ENCODE data around the gene NCK2. TPM values are rescaled to one million over a fixed set of nuclear protein-coding genes. Genes with fewer than 3 reads are reported as not detected.

Gene NCK2
- polyA plus RNA-seq, 3 donors = 2.5 to 18.2 (median 7.6) TPM

DNA sequence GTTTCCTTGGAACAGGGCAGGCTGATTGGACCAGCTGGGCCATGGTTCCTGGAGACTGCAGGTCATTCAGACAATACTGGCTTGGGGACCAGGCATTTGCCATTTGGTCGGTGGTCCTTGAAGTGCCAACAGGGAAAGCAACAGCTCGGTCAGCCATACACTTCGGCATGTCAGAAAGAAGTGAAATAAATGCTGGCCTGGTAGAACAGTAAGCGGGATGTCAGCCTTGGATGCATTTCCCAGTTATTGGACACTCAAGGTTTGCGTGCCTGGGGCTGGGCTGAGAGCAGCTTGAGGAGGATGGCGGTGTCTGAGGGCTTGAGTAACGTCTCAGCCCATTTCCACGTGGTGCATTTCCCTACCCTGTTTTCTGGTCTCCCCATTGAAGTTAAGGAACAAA lies 75.4 kb downstream of the NCK2 start:
- Mint-ChIP-seq H3K27me3 (ENCODE audit: low read depth in 3 of 3) (peaks cover 0 to 2% (median 0%) of the 10 kb centered on the region in 3 donors), H3K36me3 (peaks cover 36 to 53% of the 10 kb centered on the region in 2 donors), H3K9me3 (peaks cover 0 to 8% (median 0%) of the 10 kb centered on the region in 7 donors), H3K27ac (no peak overlapping the region), H3K4me3 (no peak overlapping the region), H3K4me1 (peaks cover 11% of the 10 kb centered on the region)
- no peak overlapping the region for H3K27ac ChIP-seq (ENCODE audit: low read depth in 1 of 2, low read length in 2 of 2)
- H2AFZ ChIP-seq (ENCODE audit: insufficient read depth, low read depth, low read length, poor library complexity, severe bottlenecking) = no peak overlapping the region
- intact Hi-C loops (cut with micrococcal nuclease) = no loop called here
- DNase-seq = no peak
- no peak overlapping the region for H3K9ac ChIP-seq (ENCODE audit: insufficient read depth, low read length, poor library complexity, severe bottlenecking)
- WGBS (ENCODE audit: insufficient coverage) = 100% methylated on average over 5 of the region's 8 CpGs
- no peak overlapping the region for H3K4me2 ChIP-seq (replicated peaks; ENCODE audit: extremely low read depth, low read length, poor library complexity, severe bottlenecking)
- peaks cover 5% of the 10 kb centered on the region in 2 donors for H3K4me1 ChIP-seq (ENCODE audit: control insufficient read depth in 1 of 2, insufficient read depth in 2 of 2, low read length in 2 of 2)
- TF ChIP-seq, protein P1, sequence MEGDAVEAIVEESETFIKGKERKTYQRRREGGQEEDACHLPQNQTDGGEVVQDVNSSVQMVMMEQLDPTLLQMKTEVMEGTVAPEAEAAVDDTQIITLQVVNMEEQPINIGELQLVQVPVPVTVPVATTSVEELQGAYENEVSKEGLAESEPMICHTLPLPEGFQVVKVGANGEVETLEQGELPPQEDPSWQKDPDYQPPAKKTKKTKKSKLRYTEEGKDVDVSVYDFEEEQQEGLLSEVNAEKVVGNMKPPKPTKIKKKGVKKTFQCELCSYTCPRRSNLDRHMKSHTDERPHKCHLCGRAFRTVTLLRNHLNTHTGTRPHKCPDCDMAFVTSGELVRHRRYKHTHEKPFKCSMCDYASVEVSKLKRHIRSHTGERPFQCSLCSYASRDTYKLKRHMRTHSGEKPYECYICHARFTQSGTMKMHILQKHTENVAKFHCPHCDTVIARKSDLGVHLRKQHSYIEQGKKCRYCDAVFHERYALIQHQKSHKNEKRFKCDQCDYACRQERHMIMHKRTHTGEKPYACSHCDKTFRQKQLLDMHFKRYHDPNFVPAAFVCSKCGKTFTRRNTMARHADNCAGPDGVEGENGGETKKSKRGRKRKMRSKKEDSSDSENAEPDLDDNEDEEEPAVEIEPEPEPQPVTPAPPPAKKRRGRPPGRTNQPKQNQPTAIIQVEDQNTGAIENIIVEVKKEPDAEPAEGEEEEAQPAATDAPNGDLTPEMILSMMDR (IDR thresholded peaks at IDR 0.05) = no peak
- H4K20me1 ChIP-seq (ENCODE audit: insufficient read depth, low read length) = peaks cover 15% of the 10 kb centered on the region
- no peaks in the 10 kb centered on the region for H3K27me3 ChIP-seq (ENCODE audit: control insufficient read depth in 2 of 2, insufficient read depth in 2 of 2, low read length in 2 of 2)
- peaks cover 6% of the 10 kb centered on the region for H3K79me2 ChIP-seq (ENCODE audit: insufficient read depth, low read length)
- H3K9me3 ChIP-seq (replicated peaks in 1 of 2; ENCODE audit: control insufficient read depth in 1 of 2, insufficient read depth in 1 of 2, low read length in 2 of 2) = no peaks in the 10 kb centered on the region
- peaks cover 0 to 21% of the 10 kb centered on the region in 2 donors for H3K36me3 ChIP-seq (replicated peaks in 1 of 2; ENCODE audit: control insufficient read depth in 1 of 2, insufficient read depth in 2 of 2, low read length in 2 of 2)
- no peak overlapping the region for H3K4me3 ChIP-seq (replicated peaks in 1 of 3; ENCODE audit: low read depth in 2 of 3, low read length in 3 of 3)

DNA sequence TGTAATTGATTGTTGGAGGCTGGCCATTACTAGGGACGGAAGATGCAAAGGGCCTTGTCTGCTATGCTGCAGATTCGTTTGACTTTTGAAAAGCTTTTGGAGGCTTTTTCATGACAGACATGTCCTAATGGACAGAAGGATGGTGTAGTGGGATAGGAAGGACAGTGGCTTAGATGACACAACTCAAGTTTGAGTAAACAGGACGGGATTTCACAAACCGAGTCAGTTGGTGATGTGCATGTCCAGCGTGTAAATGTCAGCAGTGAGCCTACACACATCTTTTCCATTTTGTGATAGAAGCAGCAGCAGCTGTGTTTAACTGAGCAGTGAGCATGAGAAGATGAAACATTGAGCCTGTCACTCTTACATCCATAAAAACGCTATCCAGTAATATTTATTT lies 76.0 kb downstream of the NCK2 start:
- H3K4me1 Mint-ChIP-seq = peaks cover 11% of the 10 kb centered on the region
- H3K27me3 ChIP-seq (ENCODE audit: control insufficient read depth in 2 of 2, insufficient read depth in 2 of 2, low read length in 2 of 2) = no peaks in the 10 kb centered on the region
- no peaks in the 10 kb centered on the region for H3K9me3 ChIP-seq (replicated peaks in 1 of 2; ENCODE audit: control insufficient read depth in 1 of 2, insufficient read depth in 1 of 2, low read length in 2 of 2)
- H3K27ac Mint-ChIP-seq = no peak overlapping the region
- peaks cover 15% of the 10 kb centered on the region for H4K20me1 ChIP-seq (ENCODE audit: insufficient read depth, low read length)
- H3K4me3 ChIP-seq (replicated peaks in 1 of 3; ENCODE audit: low read depth in 2 of 3, low read length in 3 of 3) = no peak overlapping the region
- peaks cover 0 to 2% (median 0%) of the 10 kb centered on the region in 3 donors for H3K27me3 Mint-ChIP-seq (ENCODE audit: low read depth in 3 of 3)
- H3K4me3 Mint-ChIP-seq = no peak overlapping the region
- intact Hi-C loops (cut with micrococcal nuclease) = no loop called here
- peaks cover 0 to 21% of the 10 kb centered on the region in 2 donors for H3K36me3 ChIP-seq (replicated peaks in 1 of 2; ENCODE audit: control insufficient read depth in 1 of 2, insufficient read depth in 2 of 2, low read length in 2 of 2)
- TF ChIP-seq, protein P1 (IDR thresholded peaks at IDR 0.05) = no peak
- no peak overlapping the region for H3K4me2 ChIP-seq (replicated peaks; ENCODE audit: extremely low read depth, low read length, poor library complexity, severe bottlenecking)
- no peak overlapping the region for H2AFZ ChIP-seq (ENCODE audit: insufficient read depth, low read depth, low read length, poor library complexity, severe bottlenecking)
- H3K9ac ChIP-seq (ENCODE audit: insufficient read depth, low read length, poor library complexity, severe bottlenecking) = no peak overlapping the region
- peaks cover 0 to 8% (median 0%) of the 10 kb centered on the region in 7 donors for H3K9me3 Mint-ChIP-seq
- no peak overlapping the region for H3K27ac ChIP-seq (ENCODE audit: low read depth in 1 of 2, low read length in 2 of 2)
- no peak for DNase-seq
- H3K4me1 ChIP-seq (ENCODE audit: control insufficient read depth in 1 of 2, insufficient read depth in 2 of 2, low read length in 2 of 2) = peaks cover 5% of the 10 kb centered on the region in 2 donors
- WGBS (ENCODE audit: insufficient coverage) = 89% methylated on average over 2 of the region's 6 CpGs
- peaks cover 4% of the 10 kb centered on the region for H3K79me2 ChIP-seq (ENCODE audit: insufficient read depth, low read length)
- H3K36me3 Mint-ChIP-seq = peaks cover 39 to 56% of the 10 kb centered on the region in 2 donors

All from CD14-positive monocyte (primary cell).